ENCODE data around the gene NFIC.

DNA sequence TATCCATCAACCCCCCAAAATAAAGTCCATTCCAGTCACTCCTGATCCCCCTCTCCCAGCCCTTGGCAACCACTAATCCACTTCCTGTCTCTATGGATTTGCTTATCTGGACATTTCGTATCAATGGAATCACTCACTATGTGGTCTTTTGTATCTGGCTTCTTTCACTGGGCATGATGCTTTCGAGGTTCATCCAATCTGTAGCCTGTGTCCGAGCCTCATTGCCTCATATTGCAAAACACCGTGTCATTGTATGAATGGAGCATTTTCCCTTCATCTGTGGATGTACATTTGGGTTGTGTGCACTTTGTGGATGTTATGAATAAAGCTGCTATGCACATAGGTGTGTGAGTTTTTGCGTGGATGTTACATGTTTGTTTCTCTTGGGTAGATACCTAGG, 138.4 kb downstream of the NFIC start:
- TF ChIP-seq, protein P1, sequence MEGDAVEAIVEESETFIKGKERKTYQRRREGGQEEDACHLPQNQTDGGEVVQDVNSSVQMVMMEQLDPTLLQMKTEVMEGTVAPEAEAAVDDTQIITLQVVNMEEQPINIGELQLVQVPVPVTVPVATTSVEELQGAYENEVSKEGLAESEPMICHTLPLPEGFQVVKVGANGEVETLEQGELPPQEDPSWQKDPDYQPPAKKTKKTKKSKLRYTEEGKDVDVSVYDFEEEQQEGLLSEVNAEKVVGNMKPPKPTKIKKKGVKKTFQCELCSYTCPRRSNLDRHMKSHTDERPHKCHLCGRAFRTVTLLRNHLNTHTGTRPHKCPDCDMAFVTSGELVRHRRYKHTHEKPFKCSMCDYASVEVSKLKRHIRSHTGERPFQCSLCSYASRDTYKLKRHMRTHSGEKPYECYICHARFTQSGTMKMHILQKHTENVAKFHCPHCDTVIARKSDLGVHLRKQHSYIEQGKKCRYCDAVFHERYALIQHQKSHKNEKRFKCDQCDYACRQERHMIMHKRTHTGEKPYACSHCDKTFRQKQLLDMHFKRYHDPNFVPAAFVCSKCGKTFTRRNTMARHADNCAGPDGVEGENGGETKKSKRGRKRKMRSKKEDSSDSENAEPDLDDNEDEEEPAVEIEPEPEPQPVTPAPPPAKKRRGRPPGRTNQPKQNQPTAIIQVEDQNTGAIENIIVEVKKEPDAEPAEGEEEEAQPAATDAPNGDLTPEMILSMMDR (IDR thresholded peaks at IDR 0.05; ENCODE audit: poor library complexity, severe bottlenecking), result no peak
- TF ChIP-seq POLR2AphosphoS5 (IDR thresholded peaks at IDR 0.05) (no peak), MXI1 (conservative IDR thresholded peaks at IDR 0.05; ENCODE audit: poor library complexity, severe bottlenecking) (no peak)
